Activated T-helper 2 cell treated with anti-CD3 and anti-CD28 coated beads, Interferon-gamma antibody, Interleukin-2, Interleukin-4, amounts not matched to agents 10 μg/mL and 5 μg/mL and 100 μg/mL, durations not matched to agents 14 hours and 24 hours and 36 hours (primary cell): ENCODE data around the gene MGST2. TPM values are rescaled to one million over a fixed set of nuclear protein-coding genes. Genes with fewer than 3 reads are reported as not detected.

Source experiments
- DNase-seq: peaks from one replicate; pipeline ENCODE4 v3.0.0; 2021; ENCODE audit warnings: low spot score
- H3K27ac Mint-ChIP-seq: one replicate; pipeline ENCODE4 v1.8.0; 2021; ENCODE audit warnings: mixed read lengths
- H3K27me3 Mint-ChIP-seq: one replicate; pipeline ENCODE4 v1.8.0; 2021; ENCODE audit warnings: low read depth, mixed read lengths
- H3K36me3 Mint-ChIP-seq: one replicate; pipeline ENCODE4 v1.8.0; 2021; ENCODE audit warnings: low read depth, mixed read lengths
- H3K4me1 Mint-ChIP-seq: one replicate; pipeline ENCODE4 v1.8.0; 2021; ENCODE audit warnings: low read depth, mixed read lengths
- H3K4me3 Mint-ChIP-seq: one replicate; pipeline ENCODE4 v1.8.0; 2021; ENCODE audit warnings: low read depth, mild to moderate bottlenecking, moderate library complexity, mixed read lengths
- H3K9me3 Mint-ChIP-seq: one replicate; pipeline ENCODE4 v1.8.0; 2021; ENCODE audit warnings: mixed read lengths
- intact Hi-C: fragments of 100-400 bp; cut with micrococcal nuclease; formaldehyde crosslinking; loops from one replicate; pipeline ENCODE4 v1.15.1; 2023
- total RNA-seq: library from RNA; stranded (reverse); gene quantifications from 2 replicates; pipeline ENCODE4 v1.2.3, GENCODE V29; 2022

MGST2 gene
- total RNA-seq, 1 donor from 2014 or later = 32.5 TPM

- Mint-ChIP-seq H3K27ac (no peak overlapping the region), H3K9me3 (no peaks in the 10 kb centered on the region), H3K4me1 (peaks cover 29% of the 10 kb centered on the region), H3K27me3 (no peaks in the 10 kb centered on the region), H3K4me3 (no peak overlapping the region), H3K36me3 (no peaks in the 10 kb centered on the region)
- intact Hi-C loops = loop anchor here (10.0 kb wide), 1 partner anchor 240 kb away; no protein-coding TSS in a partner anchor
- no peak for DNase-seq
Observed at GRCh38 chr4:139654516-139654915, 11.1 kb upstream of the MGST2 start.

GRCh38 chr4:139655116-139655515, 10.5 kb upstream of the MGST2 start:
- Mint-ChIP-seq H3K36me3 (no peaks in the 10 kb centered on the region), H3K4me1 (peaks cover 31% of the 10 kb centered on the region), H3K27ac (no peak overlapping the region), H3K27me3 (no peaks in the 10 kb centered on the region), H3K9me3 (no peaks in the 10 kb centered on the region), H3K4me3 (no peak overlapping the region)
- no peak for DNase-seq
- intact Hi-C loops = loop anchor here (5.0 to 10.0 kb wide), 8 partner anchors 98 to 1413 kb away; partner anchors contain the start of genes ELF2, SCOC, SETD7 and SLC7A11

GRCh38 chr4:139656614-139657486, 8.8 kb upstream of the MGST2 start:
- H3K9me3 Mint-ChIP-seq = no peaks in the 10 kb centered on the region
- no peaks in the 10 kb centered on the region for H3K27me3 Mint-ChIP-seq
- intact Hi-C loops = loop anchor here (1.0 to 10.0 kb wide), 11 partner anchors 8 to 1415 kb away; partner anchors contain the start of genes ELF2, MGST2, SCOC and SETD7

GRCh38 chr4:139658185-139658584, 7.4 kb upstream of the MGST2 start:
- intact Hi-C loops = loop anchor here (5.0 to 10.0 kb wide), 8 partner anchors 101 to 1416 kb away; partner anchors contain the start of genes ELF2, SCOC, SETD7 and SLC7A11
- peak overlapping the region; percentile 77 for H3K4me3 Mint-ChIP-seq
- H3K27me3 Mint-ChIP-seq = no peaks in the 10 kb centered on the region
- H3K27ac Mint-ChIP-seq = peak overlapping the region; percentile 93
- no peaks in the 10 kb centered on the region for H3K9me3 Mint-ChIP-seq
- H3K36me3 Mint-ChIP-seq = no peaks in the 10 kb centered on the region
- no peak for DNase-seq
- peaks cover 27% of the 10 kb centered on the region for H3K4me1 Mint-ChIP-seq

More at GRCh38 chr4:139656614-139657486, 8.8 kb upstream of the MGST2 start:
- peaks cover 27% of the 10 kb centered on the region for H3K4me1 Mint-ChIP-seq
- H3K36me3 Mint-ChIP-seq = no peaks in the 10 kb centered on the region
- H3K4me3 Mint-ChIP-seq = peak overlapping the region; percentile 77
- DNase-seq = peak; percentile 36
- peak overlapping the region; percentile 93 for H3K27ac Mint-ChIP-seq

GRCh38 chr4:139658586-139659382, 6.8 kb upstream of the MGST2 start:
- intact Hi-C loops = loop anchor here (5.0 to 10.0 kb wide), 8 partner anchors 101 to 1416 kb away; partner anchors contain the start of genes ELF2, SCOC, SETD7 and SLC7A11
- Mint-ChIP-seq H3K9me3 (no peaks in the 10 kb centered on the region), H3K27ac (peak overlapping the region; percentile 93), H3K4me3 (peak overlapping the region; percentile 27), H3K36me3 (no peaks in the 10 kb centered on the region), H3K27me3 (no peaks in the 10 kb centered on the region), H3K4me1 (peaks cover 27% of the 10 kb centered on the region)
- DNase-seq = no peak

GRCh38 chr4:139659735-139660424, 5.7 kb upstream of the MGST2 start:
- H3K36me3 Mint-ChIP-seq = no peaks in the 10 kb centered on the region
- H3K27ac Mint-ChIP-seq = no peak overlapping the region
- H3K9me3 Mint-ChIP-seq = no peaks in the 10 kb centered on the region
- no peak overlapping the region for H3K4me3 Mint-ChIP-seq
- DNase-seq = no peak
- no peaks in the 10 kb centered on the region for H3K27me3 Mint-ChIP-seq
- intact Hi-C loops = loop anchor here (5.0 to 10.0 kb wide), 8 partner anchors 103 to 1418 kb away; partner anchors contain the start of genes ELF2, SCOC, SETD7 and SLC7A11
- peaks cover 28% of the 10 kb centered on the region for H3K4me1 Mint-ChIP-seq

GRCh38 chr4:139660568-139661043, 5.0 kb upstream of the MGST2 start:
- H3K9me3 Mint-ChIP-seq = no peaks in the 10 kb centered on the region
- no peak for DNase-seq
- peaks cover 32% of the 10 kb centered on the region for H3K4me1 Mint-ChIP-seq
- H3K36me3 Mint-ChIP-seq = no peaks in the 10 kb centered on the region
- H3K27me3 Mint-ChIP-seq = no peaks in the 10 kb centered on the region
- intact Hi-C loops = no loop called here
- H3K27ac Mint-ChIP-seq = no peak overlapping the region
- no peak overlapping the region for H3K4me3 Mint-ChIP-seq

- intact Hi-C loops = no loop called here
- Mint-ChIP-seq H3K27me3 (no peaks in the 10 kb centered on the region), H3K27ac (no peak overlapping the region), H3K36me3 (peaks cover 6% of the 10 kb centered on the region), H3K9me3 (no peaks in the 10 kb centered on the region), H3K4me3 (no peak overlapping the region), H3K4me1 (peaks cover 30% of the 10 kb centered on the region)
- DNase-seq = no peak
Observed at GRCh38 chr4:139663561-139664138, 2.0 kb upstream of the MGST2 start.

- Mint-ChIP-seq H3K4me1 (peaks cover 33% of the 10 kb centered on the region), H3K27ac (no peak overlapping the region), H3K4me3 (no peak overlapping the region), H3K27me3 (no peaks in the 10 kb centered on the region), H3K36me3 (peaks cover 6% of the 10 kb centered on the region), H3K9me3 (no peaks in the 10 kb centered on the region)
- DNase-seq = no peak
- intact Hi-C loops = no loop called here
Observed at GRCh38 chr4:139664442-139664841, 1.2 kb upstream of the MGST2 start.

GRCh38 chr4:139665079-139665689, 435 bp upstream of the MGST2 start:
- peak overlapping the region; percentile 84 for H3K4me3 Mint-ChIP-seq

GRCh38 chr4:139666735-139667281, 1.2 kb downstream of the MGST2 start:
- DNase-seq = peak; percentile 13
- no peaks in the 10 kb centered on the region for H3K27me3 Mint-ChIP-seq
- H3K4me1 Mint-ChIP-seq = peaks cover 36% of the 10 kb centered on the region
- intact Hi-C loops = loop anchor here (2.0 to 5.0 kb wide), 2 partner anchors 212 to 435 kb away; partner anchors contain the start of gene RAB33B
- peak overlapping the region; percentile 84 for H3K4me3 Mint-ChIP-seq
- H3K27ac Mint-ChIP-seq = peak overlapping the region; percentile 87
- no peaks in the 10 kb centered on the region for H3K9me3 Mint-ChIP-seq
- H3K36me3 Mint-ChIP-seq = peaks cover 6% of the 10 kb centered on the region

More at GRCh38 chr4:139665079-139665689, 435 bp upstream of the MGST2 start:
- peak overlapping the region; percentile 87 for H3K27ac Mint-ChIP-seq
- no peak for DNase-seq
- H3K36me3 Mint-ChIP-seq = peaks cover 6% of the 10 kb centered on the region
- H3K4me1 Mint-ChIP-seq = peaks cover 36% of the 10 kb centered on the region
- intact Hi-C loops = loop anchor here (1.0 to 5.0 kb wide), 2 partner anchors 8 to 437 kb away; no protein-coding TSS in a partner anchor
- H3K9me3 Mint-ChIP-seq = no peaks in the 10 kb centered on the region
- no peaks in the 10 kb centered on the region for H3K27me3 Mint-ChIP-seq
